Gastroesophageal sphincter (tissue), 3 donors: ENCODE data around the gene KIF3A.
A peak's percentile ranks its signal among the peaks of the same experiment; 100 is the strongest.

Source experiments
- CTCF ChIP-seq, 4 experiments: fragments of 200-600 bp in 2 of 4; fragments of 450-650 bp in 2 of 4; sonication (generic) in 1 of 4; IDR thresholded peaks; one replicate each; pipeline ENCODE4 v1.5.1; 2017 to 2019; ENCODE audit warnings: antibody characterized with exemption in 4 of 4, mild to moderate bottlenecking in 2 of 4, moderate library complexity in 2 of 4
- EP300 ChIP-seq: sonication (generic); formaldehyde crosslinking; IDR thresholded peaks from one replicate; pipeline ENCODE4 v1.6.1; 2017; ENCODE audit warnings: antibody characterized with exemption, mild to moderate bottlenecking
- POLR2A ChIP-seq, 2 donors: fragments of 450-650 bp; IDR thresholded peaks; one replicate each; pipeline ENCODE4 v1.6.1; 2017; ENCODE audit warnings: antibody characterized with exemption in 2 of 2, mild to moderate bottlenecking in 2 of 2, moderate library complexity in 1 of 2
- POLR2AphosphoS5 ChIP-seq: sonication (generic); formaldehyde crosslinking; IDR thresholded peaks from one replicate; pipeline ENCODE4 v1.6.1; 2017; ENCODE audit warnings: antibody characterized with exemption

GRCh38 chr5:132714456-132715307 is 22.7 kb downstream of the KIF3A start:
- TF ChIP-seq CTCF (IDR thresholded peaks at IDR 0.05) (peak; percentile 21 to 43 (median 34)), POLR2AphosphoS5 (no peak), POLR2A (IDR thresholded peaks at IDR 0.05) (no peak), EP300 (no peak)
